HepG2 (cell line): ENCODE results near the gene TAF1B.

Source experiments
- ADNP ChIP-seq: sonication (generic); formaldehyde crosslinking; IDR thresholded peaks from 2 replicates; pipeline ENCODE4 v1.4.0; 2020; ENCODE audit warnings: missing genetic modification reagents
- CHD2 ChIP-seq: IDR thresholded peaks from 2 replicates; pipeline ENCODE4 v1.6.1; 2011; ENCODE audit warnings: low read depth, low read length, improper control_type of control experiment
- E2F5 ChIP-seq: sonication (generic); formaldehyde crosslinking; conservative IDR thresholded peaks from 2 replicates; pipeline ENCODE4 v1.4.0; 2020; ENCODE audit warnings: missing genetic modification reagents
- GLI4 ChIP-seq: sonication (generic); formaldehyde crosslinking; IDR thresholded peaks from 2 replicates; pipeline ENCODE4 v1.5.1; 2020; ENCODE audit warnings: missing genetic modification reagents, mild to moderate bottlenecking, moderate library complexity, borderline replicate concordance
- JUND ChIP-seq: sonication (generic); formaldehyde crosslinking; IDR thresholded peaks from 2 replicates; pipeline ENCODE4 v1.8.0; 2022; ENCODE audit warnings: mild to moderate bottlenecking, missing genetic modification reagents
- RCOR2 ChIP-seq: IDR thresholded peaks from 2 replicates; pipeline ENCODE4 v1.6.1; 2016; ENCODE audit warnings: missing biosample characterization, missing genetic modification reagents
- TOE1 ChIP-seq: sonication (generic); formaldehyde crosslinking; IDR thresholded peaks from 2 replicates; pipeline ENCODE4 v1.4.0; 2020; ENCODE audit warnings: mild to moderate bottlenecking, missing genetic modification reagents
- ZBTB20 ChIP-seq: sonication (generic); formaldehyde crosslinking; IDR thresholded peaks from 2 replicates; pipeline ENCODE4 v1.8.1; 2023; ENCODE audit warnings: missing genetic modification reagents, low read depth, mild to moderate bottlenecking, borderline replicate concordance
- ZNF432 ChIP-seq: sonication (generic); formaldehyde crosslinking; IDR thresholded peaks from 2 replicates; pipeline ENCODE4 v1.5.0; 2020; ENCODE audit warnings: missing genetic modification reagents, mild to moderate bottlenecking, borderline replicate concordance
- ZZZ3 ChIP-seq: sonication (generic); formaldehyde crosslinking; IDR thresholded peaks from 2 replicates; pipeline ENCODE4 v1.4.0; 2020; ENCODE audit warnings: missing genetic modification reagents, mild to moderate bottlenecking, borderline replicate concordance
- TF ChIP-seq, protein P1 (sequence below): sonication (generic); formaldehyde crosslinking; IDR thresholded peaks from 2 replicates; pipeline ENCODE4 v1.4.0; 2020; ENCODE audit warnings: mild to moderate bottlenecking, missing genetic modification reagents
- TF ChIP-seq, protein P2 (sequence below): sonication (generic); formaldehyde crosslinking; IDR thresholded peaks from 2 replicates; pipeline ENCODE4 v1.5.0; 2020; ENCODE audit warnings: mild to moderate bottlenecking, missing genetic modification reagents, moderate library complexity

- no peak for TF ChIP-seq ZNF432 (CRISPR knock-in tag)
- TF ChIP-seq, protein P1, sequence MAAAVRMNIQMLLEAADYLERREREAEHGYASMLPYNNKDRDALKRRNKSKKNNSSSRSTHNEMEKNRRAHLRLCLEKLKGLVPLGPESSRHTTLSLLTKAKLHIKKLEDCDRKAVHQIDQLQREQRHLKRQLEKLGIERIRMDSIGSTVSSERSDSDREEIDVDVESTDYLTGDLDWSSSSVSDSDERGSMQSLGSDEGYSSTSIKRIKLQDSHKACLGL: no peak
- TF ChIP-seq, protein P2, sequence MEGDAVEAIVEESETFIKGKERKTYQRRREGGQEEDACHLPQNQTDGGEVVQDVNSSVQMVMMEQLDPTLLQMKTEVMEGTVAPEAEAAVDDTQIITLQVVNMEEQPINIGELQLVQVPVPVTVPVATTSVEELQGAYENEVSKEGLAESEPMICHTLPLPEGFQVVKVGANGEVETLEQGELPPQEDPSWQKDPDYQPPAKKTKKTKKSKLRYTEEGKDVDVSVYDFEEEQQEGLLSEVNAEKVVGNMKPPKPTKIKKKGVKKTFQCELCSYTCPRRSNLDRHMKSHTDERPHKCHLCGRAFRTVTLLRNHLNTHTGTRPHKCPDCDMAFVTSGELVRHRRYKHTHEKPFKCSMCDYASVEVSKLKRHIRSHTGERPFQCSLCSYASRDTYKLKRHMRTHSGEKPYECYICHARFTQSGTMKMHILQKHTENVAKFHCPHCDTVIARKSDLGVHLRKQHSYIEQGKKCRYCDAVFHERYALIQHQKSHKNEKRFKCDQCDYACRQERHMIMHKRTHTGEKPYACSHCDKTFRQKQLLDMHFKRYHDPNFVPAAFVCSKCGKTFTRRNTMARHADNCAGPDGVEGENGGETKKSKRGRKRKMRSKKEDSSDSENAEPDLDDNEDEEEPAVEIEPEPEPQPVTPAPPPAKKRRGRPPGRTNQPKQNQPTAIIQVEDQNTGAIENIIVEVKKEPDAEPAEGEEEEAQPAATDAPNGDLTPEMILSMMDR (CRISPR knock-in tag): no peak
- TF ChIP-seq ADNP (CRISPR knock-in tag): no peak
- TF ChIP-seq E2F5 (CRISPR knock-in tag): no peak
- TF ChIP-seq JUND (CRISPR knock-in tag): no peak
- TF ChIP-seq CHD2: no peak
- TF ChIP-seq TOE1 (CRISPR knock-in tag): no peak
- TF ChIP-seq ZZZ3 (CRISPR knock-in tag): no peak
- TF ChIP-seq GLI4 (CRISPR knock-in tag): no peak
- TF ChIP-seq RCOR2 (CRISPR knock-in tag): no peak
- no peak for TF ChIP-seq ZBTB20 (CRISPR knock-in tag)
These were observed 18.1 kb upstream of the TAF1B start for GRCh38 chr2:9824956-9825720.
